Measurements from ENCODE around the gene NOL7. TPM values are rescaled to one million over a fixed set of nuclear protein-coding genes. Genes with fewer than 3 reads are reported as not detected.
A peak's percentile ranks its signal among the peaks of the same experiment; 100 is the strongest.

NOL7 gene
- total and polyA plus RNA-seq, 9 of the 15 experiments (the other 6 are each of a cell fraction or from before 2014, with no cell fraction given) = 19.4 to 235 (median 157) TPM

DNA sequence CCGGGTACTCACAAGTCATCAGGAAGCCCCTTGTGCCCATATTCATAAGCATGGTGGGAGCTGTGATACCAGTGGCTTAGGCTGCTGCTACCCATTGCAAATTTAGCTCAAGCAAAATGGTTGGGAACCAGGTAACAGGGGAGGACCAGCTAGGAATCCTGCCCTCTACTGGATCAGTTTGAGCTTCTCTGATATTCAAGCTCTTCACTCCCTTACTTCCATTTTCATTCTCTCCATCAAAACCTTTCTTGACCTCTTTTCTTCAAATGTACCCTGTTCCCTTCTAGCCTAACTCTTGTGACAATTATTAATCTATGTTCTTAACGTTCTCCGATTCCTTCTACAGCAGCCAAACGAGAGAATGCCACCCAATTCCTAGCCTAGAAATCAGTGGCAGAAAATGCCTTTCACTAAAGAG lies 9.7 kb downstream of the NOL7 start:
- H3K27ac ChIP-seq (ENCODE audit: extremely low read depth, low read depth, low read length) = no peak overlapping the region
- H3K27me3 ChIP-seq (ENCODE audit: control insufficient read depth in 2 of 2, insufficient read depth in 2 of 2, low read length in 2 of 2) = no peaks in the 10 kb centered on the region
- no peak overlapping the region for H2AFZ ChIP-seq (ENCODE audit: low read depth, low read length)
- no TSS peak for BruUV-seq (replicated peaks)
- no peaks in the 10 kb centered on the region for H4K20me1 ChIP-seq (replicated peaks; ENCODE audit: control insufficient read depth, insufficient read depth, low read length)
- no peak overlapping the region for H3K4me2 ChIP-seq (ENCODE audit: insufficient read depth, low read length)
- H3K9me1 ChIP-seq (ENCODE audit: control insufficient read depth, insufficient read depth, low read length) = no peaks in the 10 kb centered on the region
- H3K9me3 ChIP-seq (replicated peaks; ENCODE audit: control insufficient read depth, insufficient read depth, low read depth, low read length) = no peaks in the 10 kb centered on the region
- peak; percentile 65 for FAIRE-seq
- H3K4me3 ChIP-seq = no peak overlapping the region
- WGBS (ENCODE audit: insufficient coverage, low coverage, missing lambda C conversion rate) = 45% methylated on average over 4 of the region's 4 CpGs
- H3K9ac ChIP-seq (ENCODE audit: insufficient read depth in 1 of 2, low read depth in 2 of 2, low read length in 2 of 2) = no peak overlapping the region
- ChIA-PET CTCF (ENCODE audit: low intra/inter-chr PET ratio) (interaction anchor here (0.7 to 1.0 kb wide), 3 partner anchors 49 to 442 kb away, joined by 3 to 4 read pairs (median 3); no protein-coding TSS in a partner anchor), POLR2A (interaction anchor here (0.6 to 1.7 kb wide), 9 partner anchors 8 to 349 kb away, joined by 3 to 9 read pairs (median 3); partner anchors contain the start of gene NOL7)
- peak; percentile 57 to 75 (median 65) for DNase-seq (ENCODE audit: extremely low read depth in 1 of 4, low spot score in 3 of 4)
- peaks cover 7% of the 10 kb centered on the region; the same call in 1 of the 3 replicates for H3K79me2 ChIP-seq (ENCODE audit: control insufficient read depth, insufficient read depth, low read length)
- in situ Hi-C loops (cut with MboI) = no loop called here
- H3K4me1 ChIP-seq (replicated peaks in 1 of 2; ENCODE audit: control insufficient read depth in 2 of 2, insufficient read depth in 2 of 2, low read length in 2 of 2) = no peaks in the 10 kb centered on the region; a peak in 1 of 5 replicates
- intact Hi-C loops (cut with micrococcal nuclease) = loop anchor here (5.0 kb wide), 1 partner anchor 142 kb away; no protein-coding TSS in a partner anchor
- H3K36me3 ChIP-seq (ENCODE audit: control insufficient read depth, insufficient read depth, low read length) = peaks cover 97% of the 10 kb centered on the region
- ATAC-seq = peak; percentile 91
- peak; percentile 38 to 64 for TF ChIP-seq RAD21 (CRISPR knock-in tag; conservative IDR thresholded peaks at IDR 0.05 in 1 of 2, IDR thresholded peaks at IDR 0.05 in 1 of 2)
- TF ChIP-seq, protein P1, sequence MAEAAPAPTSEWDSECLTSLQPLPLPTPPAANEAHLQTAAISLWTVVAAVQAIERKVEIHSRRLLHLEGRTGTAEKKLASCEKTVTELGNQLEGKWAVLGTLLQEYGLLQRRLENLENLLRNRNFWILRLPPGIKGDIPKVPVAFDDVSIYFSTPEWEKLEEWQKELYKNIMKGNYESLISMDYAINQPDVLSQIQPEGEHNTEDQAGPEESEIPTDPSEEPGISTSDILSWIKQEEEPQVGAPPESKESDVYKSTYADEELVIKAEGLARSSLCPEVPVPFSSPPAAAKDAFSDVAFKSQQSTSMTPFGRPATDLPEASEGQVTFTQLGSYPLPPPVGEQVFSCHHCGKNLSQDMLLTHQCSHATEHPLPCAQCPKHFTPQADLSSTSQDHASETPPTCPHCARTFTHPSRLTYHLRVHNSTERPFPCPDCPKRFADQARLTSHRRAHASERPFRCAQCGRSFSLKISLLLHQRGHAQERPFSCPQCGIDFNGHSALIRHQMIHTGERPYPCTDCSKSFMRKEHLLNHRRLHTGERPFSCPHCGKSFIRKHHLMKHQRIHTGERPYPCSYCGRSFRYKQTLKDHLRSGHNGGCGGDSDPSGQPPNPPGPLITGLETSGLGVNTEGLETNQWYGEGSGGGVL (CRISPR knock-in tag; IDR thresholded peaks at IDR 0.05) = no peak
- TF ChIP-seq, protein P2, sequence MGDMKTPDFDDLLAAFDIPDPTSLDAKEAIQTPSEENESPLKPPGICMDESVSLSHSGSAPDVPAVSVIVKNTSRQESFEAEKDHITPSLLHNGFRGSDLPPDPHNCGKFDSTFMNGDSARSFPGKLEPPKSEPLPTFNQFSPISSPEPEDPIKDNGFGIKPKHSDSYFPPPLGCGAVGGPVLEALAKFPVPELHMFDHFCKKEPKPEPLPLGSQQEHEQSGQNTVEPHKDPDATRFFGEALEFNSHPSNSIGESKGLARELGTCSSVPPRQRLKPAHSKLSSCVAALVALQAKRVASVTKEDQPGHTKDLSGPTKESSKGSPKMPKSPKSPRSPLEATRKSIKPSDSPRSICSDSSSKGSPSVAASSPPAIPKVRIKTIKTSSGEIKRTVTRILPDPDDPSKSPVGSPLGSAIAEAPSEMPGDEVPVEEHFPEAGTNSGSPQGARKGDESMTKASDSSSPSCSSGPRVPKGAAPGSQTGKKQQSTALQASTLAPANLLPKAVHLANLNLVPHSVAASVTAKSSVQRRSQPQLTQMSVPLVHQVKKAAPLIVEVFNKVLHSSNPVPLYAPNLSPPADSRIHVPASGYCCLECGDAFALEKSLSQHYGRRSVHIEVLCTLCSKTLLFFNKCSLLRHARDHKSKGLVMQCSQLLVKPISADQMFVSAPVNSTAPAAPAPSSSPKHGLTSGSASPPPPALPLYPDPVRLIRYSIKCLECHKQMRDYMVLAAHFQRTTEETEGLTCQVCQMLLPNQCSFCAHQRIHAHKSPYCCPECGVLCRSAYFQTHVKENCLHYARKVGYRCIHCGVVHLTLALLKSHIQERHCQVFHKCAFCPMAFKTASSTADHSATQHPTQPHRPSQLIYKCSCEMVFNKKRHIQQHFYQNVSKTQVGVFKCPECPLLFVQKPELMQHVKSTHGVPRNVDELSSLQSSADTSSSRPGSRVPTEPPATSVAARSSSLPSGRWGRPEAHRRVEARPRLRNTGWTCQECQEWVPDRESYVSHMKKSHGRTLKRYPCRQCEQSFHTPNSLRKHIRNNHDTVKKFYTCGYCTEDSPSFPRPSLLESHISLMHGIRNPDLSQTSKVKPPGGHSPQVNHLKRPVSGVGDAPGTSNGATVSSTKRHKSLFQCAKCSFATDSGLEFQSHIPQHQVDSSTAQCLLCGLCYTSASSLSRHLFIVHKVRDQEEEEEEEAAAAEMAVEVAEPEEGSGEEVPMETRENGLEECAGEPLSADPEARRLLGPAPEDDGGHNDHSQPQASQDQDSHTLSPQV (IDR thresholded peaks at IDR 0.05) = peak; percentile 41; the same call in 1 of the 2 replicates
- TF ChIP-seq, protein P3, sequence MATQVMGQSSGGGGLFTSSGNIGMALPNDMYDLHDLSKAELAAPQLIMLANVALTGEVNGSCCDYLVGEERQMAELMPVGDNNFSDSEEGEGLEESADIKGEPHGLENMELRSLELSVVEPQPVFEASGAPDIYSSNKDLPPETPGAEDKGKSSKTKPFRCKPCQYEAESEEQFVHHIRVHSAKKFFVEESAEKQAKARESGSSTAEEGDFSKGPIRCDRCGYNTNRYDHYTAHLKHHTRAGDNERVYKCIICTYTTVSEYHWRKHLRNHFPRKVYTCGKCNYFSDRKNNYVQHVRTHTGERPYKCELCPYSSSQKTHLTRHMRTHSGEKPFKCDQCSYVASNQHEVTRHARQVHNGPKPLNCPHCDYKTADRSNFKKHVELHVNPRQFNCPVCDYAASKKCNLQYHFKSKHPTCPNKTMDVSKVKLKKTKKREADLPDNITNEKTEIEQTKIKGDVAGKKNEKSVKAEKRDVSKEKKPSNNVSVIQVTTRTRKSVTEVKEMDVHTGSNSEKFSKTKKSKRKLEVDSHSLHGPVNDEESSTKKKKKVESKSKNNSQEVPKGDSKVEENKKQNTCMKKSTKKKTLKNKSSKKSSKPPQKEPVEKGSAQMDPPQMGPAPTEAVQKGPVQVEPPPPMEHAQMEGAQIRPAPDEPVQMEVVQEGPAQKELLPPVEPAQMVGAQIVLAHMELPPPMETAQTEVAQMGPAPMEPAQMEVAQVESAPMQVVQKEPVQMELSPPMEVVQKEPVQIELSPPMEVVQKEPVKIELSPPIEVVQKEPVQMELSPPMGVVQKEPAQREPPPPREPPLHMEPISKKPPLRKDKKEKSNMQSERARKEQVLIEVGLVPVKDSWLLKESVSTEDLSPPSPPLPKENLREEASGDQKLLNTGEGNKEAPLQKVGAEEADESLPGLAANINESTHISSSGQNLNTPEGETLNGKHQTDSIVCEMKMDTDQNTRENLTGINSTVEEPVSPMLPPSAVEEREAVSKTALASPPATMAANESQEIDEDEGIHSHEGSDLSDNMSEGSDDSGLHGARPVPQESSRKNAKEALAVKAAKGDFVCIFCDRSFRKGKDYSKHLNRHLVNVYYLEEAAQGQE (IDR thresholded peaks at IDR 0.05; ENCODE audit: borderline replicate concordance) = peak; percentile 34; the same call in 1 of the 2 replicates
- TF ChIP-seq, protein P3 (CRISPR knock-in tag; IDR thresholded peaks at IDR 0.05; ENCODE audit: low read depth) = no peak
